H1 (cell line): ENCODE measurements around the gene ZNF581. TPM values are rescaled to one million over a fixed set of nuclear protein-coding genes. Genes with fewer than 3 reads are reported as not detected.
A peak's percentile ranks its signal among the peaks of the same experiment; 100 is the strongest.

Experiments used
- CTCF ChIA-PET: fragments of 300-600 bp; sonication (Branson Sonifier 250); formaldehyde crosslinking; loops from one replicate; lab custom pipeline; 2021; ENCODE audit not compliant: partially characterized antibody; lab: Charles Lee
- POLR2A ChIA-PET: fragments of 300-600 bp; sonication (Branson Sonifier 250); formaldehyde crosslinking; loops from one replicate; lab custom pipeline; 2021; ENCODE audit warnings: inconsistent platforms; ENCODE audit not compliant: partially characterized antibody; lab: Charles Lee
- DNase-seq, 2 experiments: peaks; one replicate each; pipeline versions ENCODE4 v3.0.0 to v3.0.0-alpha.2; 2010 to 2022; ENCODE audit warnings: low spot score in 2 of 2, low read depth in 1 of 2, mixed read lengths in 1 of 2
- FAIRE-seq: peaks from 2 replicates; lab custom pipeline; 2011; peaks lifted over from hg19 to GRCh38; lab: Jason Lieb, UNC
- H2AFZ ChIP-seq: 2 replicates; pipeline ENCODE4 v1.8.1; 2012; ENCODE audit warnings: low read length, inconsistent platforms
- H2AK5ac ChIP-seq: 2 replicates; pipeline ENCODE4 v1.6.1; 2013; ENCODE audit warnings: low read depth, low read length
- H2BK120ac ChIP-seq: replicated peaks from 2 replicates; pipeline ENCODE3; 2013; ENCODE audit warnings: low read depth, low read length, inconsistent platforms
- H2BK12ac ChIP-seq: 2 replicates; pipeline ENCODE4 v1.6.1; 2013; ENCODE audit warnings: low read depth, low read length
- H2BK15ac ChIP-seq: 2 replicates; pipeline ENCODE4 v1.6.1; 2013; ENCODE audit warnings: low read length
- H2BK20ac ChIP-seq: 2 replicates; pipeline ENCODE4 v1.6.1; 2013; ENCODE audit warnings: low read length
- H2BK5ac ChIP-seq: 2 replicates; pipeline ENCODE4 v1.6.1; 2013; ENCODE audit warnings: low read depth, low read length
- H3K14ac ChIP-seq: 2 replicates; pipeline ENCODE4 v1.6.1; 2013; ENCODE audit warnings: inconsistent platforms; ENCODE audit not compliant: insufficient read length
- H3K18ac ChIP-seq: 2 replicates; pipeline ENCODE4 v1.6.1; 2013; ENCODE audit warnings: low read length; ENCODE audit errors: extremely low read depth
- H3K23ac ChIP-seq: 2 replicates; pipeline ENCODE4 v1.6.1; 2013; ENCODE audit warnings: inconsistent platforms; ENCODE audit not compliant: insufficient read length
- H3K23me2 ChIP-seq: 2 replicates; pipeline ENCODE4 v1.6.1; 2013; ENCODE audit warnings: low read depth, low read length
- H3K27ac ChIP-seq: 2 replicates; pipeline ENCODE4 v1.6.1; 2011; ENCODE audit warnings: low read depth, low read length, inconsistent platforms
- H3K27me3 ChIP-seq, 4 experiments: replicated peaks in 1 of 4; 1 replicate in 1 of 4; 2 replicates in 3 of 4; pipeline versions ENCODE4 v1.6.1 to v1.8.1; 2011 to 2013; ENCODE audit warnings: low read length in 3 of 4, mild to moderate bottlenecking in 3 of 4, inconsistent platforms in 2 of 4, mixed read lengths in 2 of 4, moderate library complexity in 1 of 4; ENCODE audit not compliant: control insufficient read depth in 3 of 4, insufficient read depth in 3 of 4; ENCODE audit errors: extremely low read depth in 1 of 4
- H3K36me3 ChIP-seq, 4 experiments: 2 replicates each; pipeline versions ENCODE4 v1.6.1 to v1.8.1; 2011 to 2013; ENCODE audit warnings: mild to moderate bottlenecking in 4 of 4, low read length in 3 of 4, moderate library complexity in 2 of 4, control low read depth in 1 of 4, inconsistent platforms in 1 of 4; ENCODE audit not compliant: insufficient read depth in 4 of 4, control insufficient read depth in 2 of 4
- H3K4ac ChIP-seq: replicated peaks from 2 replicates; pipeline ENCODE3; 2013; ENCODE audit warnings: low read length, low read depth, mixed read lengths, inconsistent platforms; ENCODE audit not compliant: insufficient read length
- H3K4me1 ChIP-seq, 4 experiments: replicated peaks in 1 of 4; 1 replicate in 1 of 4; 2 replicates in 3 of 4; pipeline versions ENCODE4 v1.6.1 to v1.8.1; 2011 to 2013; ENCODE audit warnings: low read length in 3 of 4, inconsistent platforms in 2 of 4, mixed read lengths in 1 of 4; ENCODE audit not compliant: insufficient read depth in 4 of 4, control insufficient read depth in 3 of 4
- H3K4me2 ChIP-seq, 2 experiments: 2 replicates each; pipeline versions ENCODE4 v1.6.1 to v1.8.1; 2011 to 2013; ENCODE audit warnings: low read depth in 2 of 2, low read length in 2 of 2, control low read depth in 1 of 2, inconsistent platforms in 1 of 2, mild to moderate bottlenecking in 1 of 2; ENCODE audit not compliant: insufficient read depth in 1 of 2
- H3K4me3 ChIP-seq, 4 experiments: fragments of 200-600, 300-600 bp in 1 of 4; sonication (generic), shearing (Covaris generic), sonication (Bioruptor Twin) in 1 of 4; 2 replicates each; pipeline versions ENCODE4 v1.5.1 to v1.8.1; 2011 to 2016; ENCODE audit warnings: low read length in 4 of 4, low read depth in 3 of 4, control low read depth in 2 of 4, inconsistent platforms in 2 of 4, mild to moderate bottlenecking in 2 of 4, mixed read lengths in 1 of 4, moderate library complexity in 1 of 4; ENCODE audit not compliant: insufficient read depth in 2 of 4; ENCODE audit errors: extremely low read depth in 1 of 4
- H3K56ac ChIP-seq: replicated peaks from 2 replicates; pipeline ENCODE3; 2013; ENCODE audit warnings: low read depth, mild to moderate bottlenecking, mixed read lengths, low read length, inconsistent platforms; ENCODE audit not compliant: insufficient read length
- H3K79me1 ChIP-seq: 2 replicates; pipeline ENCODE4 v1.6.1; 2013; ENCODE audit warnings: low read depth, low read length, control low read depth
- H3K79me2 ChIP-seq, 2 experiments: 2 replicates each; pipeline versions ENCODE4 v1.6.1 to v1.8.1; 2012 to 2013; ENCODE audit warnings: low read length in 2 of 2, mild to moderate bottlenecking in 2 of 2, inconsistent platforms in 1 of 2; ENCODE audit not compliant: insufficient read depth in 2 of 2, control insufficient read depth in 1 of 2
- H3K9ac ChIP-seq, 4 experiments: replicated peaks in 1 of 4; 1 replicate in 1 of 4; 2 replicates in 3 of 4; pipeline versions ENCODE4 v1.6.1 to v1.8.1; 2011 to 2013; ENCODE audit warnings: low read depth in 3 of 4, low read length in 3 of 4, control low read depth in 2 of 4, mild to moderate bottlenecking in 2 of 4, moderate library complexity in 2 of 4, inconsistent platforms in 1 of 4; ENCODE audit errors: extremely low read depth in 1 of 4
- H3K9me3 ChIP-seq, 2 experiments: 2 replicates each; pipeline versions ENCODE4 v1.6.1 to v1.8.1; 2012 to 2013; ENCODE audit warnings: mild to moderate bottlenecking in 2 of 2, moderate library complexity in 2 of 2, control low read depth in 1 of 2, inconsistent platforms in 1 of 2, low read depth in 1 of 2, low read length in 1 of 2, mixed read lengths in 1 of 2; ENCODE audit not compliant: insufficient read depth in 2 of 2
- H4K20me1 ChIP-seq, 2 experiments: replicated peaks in 1 of 2; 2 replicates each; pipeline versions ENCODE3 to v1.8.1; 2011 to 2013; ENCODE audit warnings: inconsistent platforms in 2 of 2, low read length in 2 of 2, mild to moderate bottlenecking in 1 of 2; ENCODE audit not compliant: insufficient read depth in 2 of 2, control insufficient read depth in 1 of 2
- H4K5ac ChIP-seq: 2 replicates; pipeline ENCODE4 v1.6.1; 2013; ENCODE audit warnings: low read length, low read depth, mixed read lengths, inconsistent platforms; ENCODE audit not compliant: insufficient read length
- H4K8ac ChIP-seq: 2 replicates; pipeline ENCODE4 v1.8.0; 2013; ENCODE audit warnings: mild to moderate bottlenecking, moderate library complexity, low read length, inconsistent platforms; ENCODE audit not compliant: insufficient read depth; ENCODE audit errors: extremely low read depth
- H4K91ac ChIP-seq: replicated peaks from 2 replicates; pipeline ENCODE3; 2013; ENCODE audit warnings: low read length, mixed read lengths, inconsistent platforms; ENCODE audit not compliant: insufficient read length
- ASH2L ChIP-seq: fragments of 200-600, 300-600 bp; sonication (generic); IDR thresholded peaks from one replicate; pipeline ENCODE4 v1.7.1; 2017; ENCODE audit warnings: low read length
- BRCA1 ChIP-seq: IDR thresholded peaks from 2 replicates; pipeline ENCODE4 v1.6.1; 2012; ENCODE audit warnings: low read depth, low read length, improper control_type of control experiment
- CEBPB ChIP-seq: IDR thresholded peaks from 2 replicates; pipeline ENCODE4 v1.6.1; 2012; ENCODE audit warnings: low read depth, low read length
- CREB1 ChIP-seq: IDR thresholded peaks from 2 replicates; pipeline ENCODE4 v1.6.1; 2012; ENCODE audit warnings: inconsistent platforms
- EZH2 ChIP-seq: fragments of 200-600 bp; sonication (generic); IDR thresholded peaks from 2 replicates; pipeline ENCODE4 v1.7.1; 2012; ENCODE audit warnings: low read depth, mild to moderate bottlenecking, moderate library complexity, low read length, inconsistent platforms; ENCODE audit not compliant: severe bottlenecking
- GABPA ChIP-seq: IDR thresholded peaks from 2 replicates; pipeline ENCODE4 v1.6.1; 2011; ENCODE audit warnings: mild to moderate bottlenecking, low read length, moderate library complexity, borderline replicate concordance; ENCODE audit not compliant: insufficient read depth
- PHF8 ChIP-seq: fragments of 200-600 bp; sonication (generic); conservative IDR thresholded peaks from 2 replicates; pipeline ENCODE4 v1.7.1; 2012; ENCODE audit warnings: low read depth, mild to moderate bottlenecking, inconsistent platforms, low read length, moderate library complexity
- RBBP5 ChIP-seq: IDR thresholded peaks from 2 replicates; pipeline ENCODE4 v1.7.1; 2012; ENCODE audit warnings: low read depth, mild to moderate bottlenecking, inconsistent platforms, low read length, moderate library complexity, borderline replicate concordance
- SAP30 ChIP-seq: fragments of 300-600 bp; sonication (generic); IDR thresholded peaks from 2 replicates; pipeline ENCODE4 v1.7.1; 2012; ENCODE audit warnings: low read length, moderate library complexity, mild to moderate bottlenecking, inconsistent platforms; ENCODE audit not compliant: insufficient read depth, insufficient replicate concordance
- SIRT6 ChIP-seq: IDR thresholded peaks from one replicate; pipeline ENCODE4 v1.7.1; 2012; ENCODE audit warnings: low read length, inconsistent platforms
- YY1 ChIP-seq: IDR thresholded peaks from 2 replicates; pipeline ENCODE4 v1.6.1; 2011; ENCODE audit warnings: low read depth, mild to moderate bottlenecking, low read length
- WGBS, 2 experiments: shearing (Covaris generic) in 1 of 2; methylation state at CpG; one replicate each; pipeline versions ENCODE4 v1.1.6 to v1.1.7; 2013 to 2015; ENCODE audit warnings: low lambda C conversion rate in 2 of 2, mixed read lengths in 2 of 2, inconsistent platforms in 1 of 2, low coverage in 1 of 2, missing lambda C conversion rate in 1 of 2; ENCODE audit not compliant: insufficient replicate concordance in 2 of 2, insufficient coverage in 1 of 2, insufficient read length in 1 of 2; ENCODE audit errors: extremely low coverage in 1 of 2, missing lambda C conversion rate in 1 of 2; 5-methylcytosine and 5-hydroxymethylcytosine counted together
- polyA plus RNA-seq, 7 experiments: library from polyadenylated mRNA; depleted of rRNA in 3 of 7; stranded (reverse) in 5 of 7; unstranded in 2 of 7; fragments of >200 nt in 5 of 7; fragments of 200-250 nt in 2 of 7; gene quantifications; 1 replicate in 5 of 7; 2 replicates in 1 of 7; 4 replicates in 1 of 7; pipeline versions ENCODE4 v1.2.1 to v1.2.3, GENCODE V29; 2011 to 2013; ENCODE audit warnings: missing spikeins in 2 of 7, mixed read lengths in 2 of 7
- total RNA-seq: library from RNA; stranded (reverse); fragmentation: NEBNext Ultra II Directional; extraction: Animal tissue kit (Norgen Biotek cat#: 25700); gene quantifications from 2 replicates; pipeline ENCODE4 v1.2.1, GENCODE V29; 2021

ZNF581 gene
- total and polyA plus RNA-seq, 2 of the 8 experiments (the other 6 are each of a cell fraction or from before 2014, with no cell fraction given): 73.0 to 76.1 TPM

DNA sequence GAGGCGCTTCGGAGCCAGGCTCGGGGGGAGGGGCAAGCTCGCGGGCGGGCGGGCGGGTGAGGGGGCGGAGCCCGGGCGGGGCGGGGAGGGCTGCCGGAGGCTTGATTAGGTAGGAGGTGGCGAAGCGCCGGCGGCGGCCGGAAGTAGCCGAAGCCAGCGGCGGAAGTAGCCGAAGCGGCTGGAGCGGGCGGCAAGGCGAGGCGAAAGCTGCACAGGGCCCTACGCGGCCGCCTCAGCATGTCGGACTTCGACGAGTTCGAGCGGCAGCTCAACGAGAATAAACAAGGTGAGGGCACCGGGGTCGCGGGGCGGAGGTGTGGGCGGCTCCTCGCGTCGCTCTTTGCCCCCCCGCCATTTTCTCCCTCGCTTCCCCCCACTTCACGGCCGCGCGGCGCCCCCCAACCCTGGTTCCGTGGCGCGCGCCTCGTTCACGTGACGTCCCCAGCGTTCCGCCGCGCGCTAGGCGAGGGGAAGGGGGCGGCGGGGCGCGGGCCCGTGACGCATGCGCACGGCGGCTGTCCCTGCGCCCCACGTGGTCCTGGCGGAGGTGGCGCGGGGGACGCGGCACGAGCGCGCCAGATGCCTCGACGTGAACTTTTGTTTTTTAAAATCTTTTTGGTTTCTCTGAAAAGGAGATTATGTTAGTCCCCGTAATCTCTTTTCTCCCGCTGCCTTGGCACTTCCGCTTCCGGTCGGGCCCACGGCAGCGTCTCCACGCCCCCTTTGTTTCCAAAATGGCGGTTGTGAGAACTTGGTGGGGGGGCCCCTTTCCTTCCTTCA lies 11.6 kb downstream of the ZNF581 start, which contains the start of gene U2AF2:
Gene U2AF2 (plus strand): TSS at position 168 of the 780 bp plus-strand sequence. CDS start 70 bp downstream, at position 238.
- CTCF ChIA-PET: interaction anchor here (0.6 to 1.0 kb wide), 16 partner anchors 13 to 653 kb away, joined by 3 to 10 read pairs (median 3); no protein-coding TSS in a partner anchor
- no peak for FAIRE-seq
- TF ChIP-seq BRCA1 (no peak), YY1 (peak; percentile 95), CEBPB (no peak), CREB1 (peak; percentile 60; the same call in 1 of the 2 replicates), RBBP5 (0 out of 2 replicates have a peak, but pooled peaks have one; percentile 37), PHF8 (peak; percentile 89), SAP30 (no peak), EZH2 (no peak), ASH2L (peak; percentile 87), GABPA (peak; percentile 84; the same call in 1 of the 2 replicates), SIRT6 (no peak)

More for the DNA sequence above, 11.6 kb downstream of the ZNF581 start, which contains the start of gene U2AF2:
- H3K9ac ChIP-seq: peak within 1 kb of the TSS; percentile 98 to 100 (median 99)
- H2AFZ ChIP-seq: peak within 1 kb of the TSS; percentile 99
- H3K4me1 ChIP-seq: peaks cover 3 to 18% (median 10%) of the 10 kb centered on the region in 4 experiments; a peak in 6 of 7 replicates
- no peaks in the 10 kb centered on the region for H3K9me3 ChIP-seq
- peak within 1 kb of the TSS; percentile 98 for H4K91ac ChIP-seq
- peak within 1 kb of the TSS; percentile 100 for H2BK5ac ChIP-seq
- peaks cover 44 to 47% of the 10 kb centered on the region in 2 experiments for H3K79me2 ChIP-seq
- peak within 1 kb of the TSS; percentile 84 to 93 (median 92) for H3K4me3 ChIP-seq
- H3K27ac ChIP-seq: peak within 1 kb of the TSS; percentile 98
- POLR2A ChIA-PET: interaction anchor here (0.6 to 2.8 kb wide), 19 partner anchors 9 to 514 kb away, joined by 3 to 16 read pairs (median 5); partner anchors contain the start of genes EPN1, FIZ1, TMEM238 and ZNF524
- H3K4me2 ChIP-seq: peak within 1 kb of the TSS; percentile 81 to 94
- peaks cover 2 to 9% (median 4%) of the 10 kb centered on the region in 4 experiments; a peak in 3 of 8 replicates for H3K36me3 ChIP-seq
- H2BK20ac ChIP-seq: 0 out of 2 replicates have a peak within 1 kb of the TSS, but pooled peaks have one; percentile 13
- H2AK5ac ChIP-seq: peak within 1 kb of the TSS; percentile 96
- H2BK120ac ChIP-seq: peak within 1 kb of the TSS; percentile 11
- H3K79me1 ChIP-seq: peaks cover 5% of the 10 kb centered on the region; the same call in 1 of the 2 replicates
- peak within 1 kb of the TSS; percentile 98 for H2BK12ac ChIP-seq
- no peaks in the 10 kb centered on the region for H3K27me3 ChIP-seq
- H3K18ac ChIP-seq: peak within 1 kb of the TSS; percentile 100
- H2BK15ac ChIP-seq: peak within 1 kb of the TSS; percentile 10; the same call in 1 of the 2 replicates
- no peak within 1 kb of the TSS for H3K23ac ChIP-seq
- H3K14ac ChIP-seq: peak within 1 kb of the TSS; percentile 62
- H3K4ac ChIP-seq: peak within 1 kb of the TSS; percentile 36
- peak in 1 of 2 experiments; percentile 97 for DNase-seq
- peaks cover 19 to 20% of the 10 kb centered on the region in 2 experiments for H4K20me1 ChIP-seq
- H3K56ac ChIP-seq: peak within 1 kb of the TSS; percentile 94
- peaks cover 13% of the 10 kb centered on the region for H3K23me2 ChIP-seq
- peak within 1 kb of the TSS; percentile 96 for H4K5ac ChIP-seq
- 1% methylated on average over 34 of the region's 95 CpGs; no CpG with 5 or more reads in 1 of the 2 experiments for WGBS, 2 experiments
- H4K8ac ChIP-seq: peak within 1 kb of the TSS; percentile 99
